Measurements from ENCODE around the gene ACSL5. TPM values are rescaled to one million over a fixed set of nuclear protein-coding genes. Genes with fewer than 3 reads are reported as not detected.

ACSL5 gene
- total RNA-seq, 1 donor from 2014 or later: 9.3 TPM

GRCh38 chr10:112447620-112447928, 73.7 kb downstream of the ACSL5 start:
- DNase-seq (ENCODE audit: low spot score in 2 of 2): no peak
- TF ChIP-seq, protein P1, sequence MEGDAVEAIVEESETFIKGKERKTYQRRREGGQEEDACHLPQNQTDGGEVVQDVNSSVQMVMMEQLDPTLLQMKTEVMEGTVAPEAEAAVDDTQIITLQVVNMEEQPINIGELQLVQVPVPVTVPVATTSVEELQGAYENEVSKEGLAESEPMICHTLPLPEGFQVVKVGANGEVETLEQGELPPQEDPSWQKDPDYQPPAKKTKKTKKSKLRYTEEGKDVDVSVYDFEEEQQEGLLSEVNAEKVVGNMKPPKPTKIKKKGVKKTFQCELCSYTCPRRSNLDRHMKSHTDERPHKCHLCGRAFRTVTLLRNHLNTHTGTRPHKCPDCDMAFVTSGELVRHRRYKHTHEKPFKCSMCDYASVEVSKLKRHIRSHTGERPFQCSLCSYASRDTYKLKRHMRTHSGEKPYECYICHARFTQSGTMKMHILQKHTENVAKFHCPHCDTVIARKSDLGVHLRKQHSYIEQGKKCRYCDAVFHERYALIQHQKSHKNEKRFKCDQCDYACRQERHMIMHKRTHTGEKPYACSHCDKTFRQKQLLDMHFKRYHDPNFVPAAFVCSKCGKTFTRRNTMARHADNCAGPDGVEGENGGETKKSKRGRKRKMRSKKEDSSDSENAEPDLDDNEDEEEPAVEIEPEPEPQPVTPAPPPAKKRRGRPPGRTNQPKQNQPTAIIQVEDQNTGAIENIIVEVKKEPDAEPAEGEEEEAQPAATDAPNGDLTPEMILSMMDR (IDR thresholded peaks at IDR 0.05): no peak
- no peaks in the 10 kb centered on the region for H3K27me3 ChIP-seq
- peak overlapping the region; percentile 72 to 88 for H3K4me3 ChIP-seq
- peak overlapping the region; percentile 69 to 90 for H3K27ac ChIP-seq
- intact Hi-C loops (cut with DNase I): loop anchor here (5.0 kb wide), 1 partner anchor 265 kb away; the partner anchor contains the start of gene GPAM
- H3K36me3 ChIP-seq: peaks cover 3 to 23% of the 10 kb centered on the region in 2 donors
- peaks cover 0 to 13% of the 10 kb centered on the region in 2 donors for H3K4me1 ChIP-seq
- H3K9me3 ChIP-seq: no peaks in the 10 kb centered on the region

- H3K4me3 ChIP-seq: no peak overlapping the region
Measured at GRCh38 chr10:112448888-112449287, 75.0 kb downstream of the ACSL5 start.

DNA sequence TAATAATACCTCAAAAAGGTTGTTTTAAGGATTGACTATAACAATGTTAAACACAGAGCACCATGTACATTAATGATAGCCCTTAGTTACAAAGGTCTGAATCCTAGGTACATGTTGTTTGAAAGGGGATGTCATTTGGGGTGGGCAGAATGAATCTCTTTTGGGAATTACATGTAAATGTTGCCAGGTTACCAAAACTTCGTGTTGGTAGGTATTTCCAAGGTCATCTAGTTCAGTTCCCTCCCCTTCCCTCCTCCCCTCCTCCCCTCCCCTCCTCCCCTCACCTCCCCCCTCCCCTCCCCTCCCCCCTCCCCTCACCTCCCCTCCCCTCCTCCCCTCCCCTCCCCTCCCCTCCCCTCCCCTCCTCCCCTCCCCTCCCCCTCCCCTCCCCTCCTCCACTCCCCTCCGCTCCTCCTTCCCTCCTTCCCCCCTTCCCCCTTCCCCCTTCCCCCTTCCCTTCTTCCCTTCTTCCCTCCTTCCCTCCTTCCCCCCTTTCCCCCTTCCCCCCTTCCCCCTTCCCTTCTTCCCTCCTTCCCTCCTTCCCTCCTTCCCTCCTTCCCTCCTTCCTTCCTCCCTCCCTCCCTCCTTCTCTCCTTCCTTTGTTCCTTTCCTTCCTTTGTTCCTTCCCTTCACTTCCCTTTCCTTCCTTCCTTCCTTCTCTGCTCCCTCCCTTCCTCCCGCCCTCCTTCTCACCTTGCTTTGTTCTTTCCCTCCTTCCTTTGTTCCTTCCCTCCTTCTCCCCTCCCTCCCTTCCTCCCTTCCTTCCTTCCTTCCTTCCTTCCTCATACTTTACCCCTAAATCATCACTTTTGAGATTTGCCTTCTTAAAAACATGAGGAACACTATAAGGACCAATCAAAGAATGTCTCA, 81.2 kb downstream of the ACSL5 start:
- intact Hi-C loops (cut with DNase I): no loop called here
- no peak for DNase-seq (ENCODE audit: low spot score in 2 of 2)
- Histone ChIP-seq H3K9me3 (no peaks in the 10 kb centered on the region), H3K36me3 (no peaks in the 10 kb centered on the region), H3K4me3 (no peak overlapping the region), H3K4me1 (no peaks in the 10 kb centered on the region), H3K27ac (no peak overlapping the region), H3K27me3 (no peaks in the 10 kb centered on the region)
- TF ChIP-seq, protein P1 (IDR thresholded peaks at IDR 0.05): no peak

More at GRCh38 chr10:112448888-112449287, 75.0 kb downstream of the ACSL5 start:
- Histone ChIP-seq H3K36me3 (peaks cover 0 to 13% of the 10 kb centered on the region in 2 donors), H3K27me3 (no peaks in the 10 kb centered on the region), H3K27ac (no peak overlapping the region), H3K9me3 (no peaks in the 10 kb centered on the region), H3K4me1 (peaks cover 0 to 13% of the 10 kb centered on the region in 2 donors)
- intact Hi-C loops (cut with DNase I): loop anchor here (5.0 kb wide), 1 partner anchor 267 kb away; the partner anchor contains the start of gene GPAM
- TF ChIP-seq, protein P1 (IDR thresholded peaks at IDR 0.05): no peak
- DNase-seq (ENCODE audit: low spot score in 2 of 2): no peak

DNA sequence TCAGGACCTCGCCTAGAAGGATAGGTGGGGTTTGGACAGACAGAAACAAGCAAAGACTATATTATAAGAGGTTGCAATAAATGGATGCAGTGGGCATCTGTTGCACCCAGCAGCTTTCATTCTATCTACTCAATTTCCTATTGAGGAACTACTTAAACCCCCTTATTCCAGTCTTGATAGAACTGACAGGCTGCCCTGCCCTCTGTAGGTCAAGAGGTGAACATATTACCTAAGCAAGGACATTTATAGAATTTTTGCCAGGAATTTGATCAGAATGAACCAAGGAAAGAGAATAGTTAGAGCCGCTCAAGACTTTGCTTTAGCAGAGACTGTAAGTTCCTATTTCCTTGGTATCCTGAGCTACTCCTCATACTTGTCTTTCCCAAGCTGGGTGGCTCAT, 82.6 kb downstream of the ACSL5 start:
- no peak overlapping the region for H3K4me3 ChIP-seq
- peaks cover 0 to 11% of the 10 kb centered on the region in 2 donors for H3K36me3 ChIP-seq
- no peaks in the 10 kb centered on the region for H3K27me3 ChIP-seq
- no peak overlapping the region for H3K27ac ChIP-seq
- TF ChIP-seq, protein P1 (IDR thresholded peaks at IDR 0.05): no peak
- intact Hi-C loops (cut with DNase I): no loop called here
- no peaks in the 10 kb centered on the region for H3K9me3 ChIP-seq
- no peak for DNase-seq (ENCODE audit: low spot score in 2 of 2)
- H3K4me1 ChIP-seq: no peaks in the 10 kb centered on the region

- no peak overlapping the region for H3K27ac ChIP-seq
- no peaks in the 10 kb centered on the region for H3K9me3 ChIP-seq
- intact Hi-C loops (cut with DNase I): no loop called here
- H3K4me3 ChIP-seq: no peak overlapping the region
- H3K36me3 ChIP-seq: peaks cover 6 to 23% of the 10 kb centered on the region in 2 donors
- TF ChIP-seq, protein P1 (IDR thresholded peaks at IDR 0.05): no peak
- H3K4me1 ChIP-seq: no peaks in the 10 kb centered on the region
- no peak for DNase-seq (ENCODE audit: low spot score in 2 of 2)
- H3K27me3 ChIP-seq: no peaks in the 10 kb centered on the region
Measured at GRCh38 chr10:112460366-112460765, 86.5 kb downstream of the ACSL5 start.
